HG02623 (cell line): ENCODE data around the gene BOLA1.
"Not testable (repeated sequence)": the region's sequence is repeated elsewhere in the genome, so short reads cannot be mapped to it uniquely, and the experiment has no call there.

Source experiments
- ATAC-seq: cut with Tn5 transposase; IDR thresholded peaks from one replicate; pipeline ENCODE4 v1.9.1; 2021; ENCODE audit warnings: moderate library complexity; ENCODE audit not compliant: unreplicated experiment

BOLA1 gene

DNA sequence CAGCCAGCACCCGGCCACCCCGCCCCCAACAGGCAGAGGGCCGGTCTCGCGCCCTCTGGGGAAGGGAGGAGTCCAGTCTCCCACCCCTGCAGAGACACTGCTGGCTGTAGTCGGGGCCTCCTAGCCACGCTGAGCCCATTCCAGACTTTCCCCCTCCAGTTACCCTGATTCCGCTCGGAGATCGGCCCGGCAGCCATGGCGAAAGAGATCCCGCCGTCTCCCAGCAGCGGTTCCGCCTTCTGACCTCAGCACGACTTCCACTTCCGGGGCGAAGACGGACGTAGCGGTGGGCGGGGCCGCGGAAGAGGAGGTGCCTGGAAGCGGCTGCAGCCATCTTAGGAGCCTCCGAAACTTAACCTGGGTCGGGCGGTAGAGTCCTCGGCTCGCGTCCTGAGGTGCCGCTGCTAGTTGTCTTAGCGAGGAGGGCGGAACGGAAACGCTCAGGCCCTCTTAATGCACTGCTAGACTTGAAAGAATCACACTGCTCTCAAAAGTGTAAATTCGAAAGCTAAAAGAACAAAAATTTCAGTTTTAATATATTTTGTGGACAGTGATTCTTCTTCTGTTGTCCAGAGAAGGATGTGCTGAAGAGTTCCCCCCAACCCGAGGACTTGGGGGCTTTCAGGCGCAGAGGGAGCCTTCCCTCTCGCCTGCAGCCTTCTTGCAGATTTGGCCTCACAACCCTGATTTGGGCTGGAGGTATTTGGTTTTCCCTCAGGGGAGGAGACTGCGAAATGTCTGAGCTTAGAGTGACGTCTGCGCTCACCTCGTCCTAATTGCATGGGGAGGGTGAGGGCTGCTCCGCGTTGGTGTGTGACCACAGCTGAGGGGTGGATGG is 28.4 kb downstream of the BOLA1 start, which contains the start of gene SF3B4:
Gene SF3B4 (minus strand): TSS at position 241 of the 838 bp plus-strand sequence. CDS start 44 bp downstream, at position 197.
- ATAC-seq, result peak; percentile 87

DNA sequence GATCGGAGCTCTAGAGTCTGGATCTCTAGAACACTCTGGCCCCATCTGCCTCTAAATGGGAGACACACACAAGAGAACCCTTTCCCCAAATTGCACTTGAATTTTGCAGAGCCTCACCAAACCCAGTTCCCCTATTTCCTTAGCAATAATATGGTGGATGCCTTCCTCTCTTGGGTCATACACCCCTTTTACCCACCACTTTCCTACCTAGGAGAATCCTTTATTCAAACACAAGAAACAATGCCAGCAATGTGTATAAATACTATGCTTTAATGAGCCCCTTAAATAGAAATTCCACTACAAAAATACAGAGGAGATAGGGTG is 29.0 kb downstream of the BOLA1 start:
- ATAC-seq, result no peak

DNA sequence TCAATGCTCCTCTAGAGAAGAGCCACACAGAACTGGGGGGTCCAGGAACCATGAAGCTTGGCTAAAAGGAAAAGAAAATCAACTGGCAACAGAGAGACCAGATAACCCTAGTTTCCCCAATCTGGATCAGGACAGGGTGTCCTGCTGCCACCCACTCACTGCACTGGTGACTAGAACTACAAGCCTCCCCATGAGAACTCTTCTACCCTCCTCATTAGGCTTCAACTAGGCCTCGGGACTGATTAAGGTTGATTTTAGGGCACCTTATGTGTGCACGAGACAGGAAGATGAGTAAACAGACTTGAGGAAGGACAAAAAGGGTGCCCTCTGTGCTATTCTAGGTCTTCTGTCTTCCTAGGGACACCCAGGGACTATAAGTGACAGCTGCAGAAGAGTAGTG is 30.5 kb downstream of the BOLA1 start:
- ATAC-seq, result no peak

DNA sequence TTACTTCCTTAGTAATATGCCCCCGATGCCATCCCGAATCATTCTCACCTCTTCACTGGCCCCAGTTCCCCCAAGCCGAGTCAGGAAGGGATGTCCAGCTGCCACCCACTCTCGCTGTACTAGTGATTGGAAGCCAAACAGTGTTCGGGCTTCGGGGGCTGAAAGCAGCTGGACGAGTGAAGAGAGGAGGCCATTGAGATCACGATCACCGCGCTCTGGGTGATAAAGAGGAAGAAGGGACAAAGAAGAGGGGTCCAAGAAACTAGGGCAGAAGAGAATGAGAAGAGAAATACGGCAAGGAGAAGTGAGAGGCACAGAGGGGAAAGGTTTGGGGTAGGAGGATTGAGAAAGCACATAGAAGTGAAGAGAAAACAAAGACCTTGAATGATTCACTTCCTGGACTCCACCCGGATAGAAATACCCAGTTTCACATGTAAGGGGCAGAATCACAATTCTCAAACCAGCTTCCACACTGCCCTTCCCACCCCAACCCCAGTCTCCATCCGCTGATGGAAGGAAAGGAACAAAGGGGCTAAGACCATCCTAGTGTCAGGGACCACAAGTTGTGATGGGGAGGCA is 31.9 kb downstream of the BOLA1 start:
- ATAC-seq, result no peak

DNA sequence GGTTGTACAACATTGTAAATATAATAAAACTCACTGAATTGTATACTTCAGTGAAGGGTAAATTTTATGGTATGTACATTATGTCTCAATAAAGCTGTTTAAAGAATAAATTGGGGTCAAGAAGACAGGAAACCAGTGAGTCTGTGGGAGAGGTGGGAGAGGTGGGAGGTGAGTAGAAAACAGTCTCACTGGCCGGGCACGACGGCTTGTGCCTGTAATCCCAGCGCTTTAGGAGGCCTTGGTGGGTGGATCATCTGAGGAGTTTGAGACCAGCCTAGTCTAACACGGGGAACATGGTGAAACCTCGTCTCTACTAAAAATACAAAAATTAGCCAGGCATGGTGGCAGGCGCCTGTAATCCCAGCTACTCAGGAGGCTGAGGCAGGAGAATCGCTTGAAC is 33.1 kb downstream of the BOLA1 start:
- no peak for ATAC-seq

DNA sequence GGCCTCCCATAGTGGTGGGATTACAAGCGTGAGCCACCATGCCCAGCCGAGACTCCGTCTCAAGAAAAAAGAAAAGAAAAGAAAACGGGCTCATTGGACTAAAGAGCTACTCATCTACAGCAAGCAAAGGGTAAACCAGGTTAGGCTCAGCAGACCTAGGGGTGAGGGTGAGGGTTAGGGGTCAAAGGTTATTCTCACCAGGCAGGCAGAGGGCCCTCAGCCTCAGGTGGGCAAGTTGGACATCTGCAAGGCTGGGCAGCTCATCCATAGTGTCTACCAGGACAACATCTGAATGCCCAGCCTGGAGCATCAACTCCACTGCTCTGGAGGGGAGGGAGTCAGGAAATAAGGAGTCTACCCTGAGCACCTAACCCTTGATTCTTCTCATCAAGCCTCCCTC is 33.8 kb downstream of the BOLA1 start:
- ATAC-seq, result no peak

DNA sequence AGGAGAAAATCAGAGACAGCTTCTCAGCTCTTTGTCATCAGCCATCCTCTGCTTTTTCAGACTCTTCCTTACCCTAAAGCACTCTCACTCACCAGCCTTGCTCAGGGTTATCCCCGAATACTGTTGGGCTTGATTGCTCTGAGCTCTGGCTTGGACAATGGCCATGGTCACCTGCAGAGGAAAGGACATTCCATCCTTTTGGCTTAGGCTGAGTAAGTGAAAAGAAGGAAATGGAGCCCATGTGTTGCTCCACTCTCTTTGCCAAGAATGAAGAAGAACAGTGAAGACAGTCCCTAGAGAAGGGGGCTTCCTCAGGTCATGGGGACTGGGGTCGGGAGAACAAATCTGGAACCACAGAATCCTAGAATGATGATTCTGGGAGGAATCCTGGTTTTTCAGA is 35.0 kb downstream of the BOLA1 start:
- no peak for ATAC-seq

DNA sequence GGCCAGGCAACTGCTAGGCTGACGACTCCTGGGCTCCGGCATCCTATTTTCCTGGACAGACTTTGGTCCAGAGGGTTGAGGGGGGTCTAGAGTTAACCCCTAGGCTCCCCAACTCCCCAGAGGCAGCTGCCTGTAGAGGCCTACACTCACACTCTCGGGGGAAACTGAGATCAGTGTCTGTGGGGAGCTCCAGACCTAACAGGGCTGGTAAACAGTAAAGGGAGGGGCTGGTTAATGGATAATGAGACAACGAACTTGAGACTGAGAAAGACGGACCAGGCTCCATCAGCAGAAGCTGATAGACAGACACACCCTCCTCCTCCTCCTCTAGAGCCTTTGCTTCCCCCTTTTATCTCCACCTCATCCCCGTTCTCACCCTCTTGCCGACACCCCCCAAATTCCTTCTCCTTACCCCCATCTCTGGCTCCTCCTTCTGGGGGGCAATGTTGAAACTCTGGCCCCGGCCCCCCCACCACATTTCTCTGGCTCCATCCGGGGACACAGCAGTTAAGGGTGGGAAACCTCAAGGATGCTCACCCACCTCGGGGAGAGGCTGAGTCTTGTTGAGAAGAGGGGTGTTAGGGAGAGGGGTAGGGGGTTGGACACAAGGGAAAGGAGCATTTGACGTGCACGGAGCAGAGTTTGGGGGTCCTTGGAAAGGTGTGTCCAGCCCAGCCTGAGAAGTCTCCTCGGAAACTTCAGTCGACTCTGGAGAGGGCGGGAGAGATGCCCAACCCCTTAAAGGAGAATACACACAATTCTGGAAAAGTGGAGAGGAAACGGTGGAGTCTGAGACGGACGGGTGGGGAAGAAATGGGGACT is 37.0 kb downstream of the BOLA1 start, which contains the start of gene MTMR11:
Gene MTMR11 (minus strand): TSS at position 710 of the 822 bp plus-strand sequence. CDS start 232 bp downstream, at position 478.
- no peak for ATAC-seq

DNA sequence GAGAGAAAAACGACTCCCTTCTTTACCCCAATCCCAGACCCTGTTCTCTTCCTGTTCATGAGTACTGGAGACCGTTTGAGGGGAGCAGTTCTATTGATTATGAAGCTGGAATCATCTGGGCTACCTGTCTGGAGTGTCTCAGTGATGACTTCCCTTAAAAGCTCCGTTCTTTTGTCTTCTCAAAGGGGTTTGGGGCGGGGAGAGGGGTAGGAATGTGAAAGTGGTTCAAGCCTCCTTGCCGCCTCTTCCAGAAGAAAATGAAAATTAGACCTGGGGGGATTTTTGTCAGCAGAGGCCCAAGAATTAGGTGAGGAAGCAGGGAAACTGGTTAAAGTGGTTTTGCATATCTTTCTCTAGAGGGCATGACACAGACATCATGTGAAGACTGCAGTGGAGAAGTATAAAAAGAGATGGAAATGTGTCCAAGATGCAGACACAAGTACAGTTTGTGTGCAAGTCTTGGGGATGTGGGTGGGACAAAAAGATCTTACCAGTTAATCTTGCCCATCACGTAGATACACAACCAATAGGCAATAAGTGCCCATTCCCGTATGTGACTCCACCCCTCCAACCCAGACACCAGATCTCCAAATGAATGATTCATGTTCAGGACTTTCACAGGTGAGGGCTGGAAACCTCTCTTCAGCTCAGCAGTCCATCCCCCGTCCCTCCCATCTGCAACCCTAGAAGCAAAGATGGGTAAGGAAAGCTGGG is 37.8 kb downstream of the BOLA1 start:
- ATAC-seq, result no peak

DNA sequence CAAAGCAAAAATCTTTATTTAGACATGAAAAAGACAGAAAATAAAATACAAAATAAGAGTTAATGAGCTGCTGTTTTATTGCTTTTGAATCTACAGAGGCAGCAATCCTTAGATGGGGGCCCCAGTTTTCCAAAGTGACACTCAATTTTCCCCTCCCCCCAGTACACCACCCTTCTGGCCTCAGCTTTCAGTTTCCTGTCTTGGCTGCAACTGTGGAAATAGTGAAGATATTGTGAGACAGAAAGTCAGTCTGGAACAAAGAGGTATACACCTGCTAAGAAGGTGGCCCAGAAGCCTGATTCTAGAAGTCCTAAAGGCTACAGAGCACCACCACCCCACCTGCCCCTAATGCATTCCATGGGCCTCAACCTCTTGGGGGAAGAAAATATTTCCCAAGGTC is 38.4 kb downstream of the BOLA1 start:
- ATAC-seq, result no peak

DNA sequence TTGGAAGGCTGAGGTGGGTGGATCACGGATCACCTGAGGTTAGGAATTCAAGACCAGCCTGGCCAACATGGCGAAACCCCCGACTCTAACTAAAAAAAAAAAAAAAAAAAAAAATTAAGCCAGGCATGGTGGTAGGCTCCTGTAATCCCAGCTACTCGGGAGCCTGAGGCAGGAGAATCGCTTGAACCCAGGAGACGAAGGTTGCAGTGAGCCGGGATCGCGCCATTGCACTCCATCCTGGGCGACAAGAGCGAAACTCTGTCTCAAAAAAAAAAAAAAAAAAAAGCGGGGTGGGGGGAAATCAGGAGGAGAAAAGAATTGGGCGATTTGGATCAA is 39.3 kb downstream of the BOLA1 start:
- ATAC-seq, result not testable (repeated sequence)

DNA sequence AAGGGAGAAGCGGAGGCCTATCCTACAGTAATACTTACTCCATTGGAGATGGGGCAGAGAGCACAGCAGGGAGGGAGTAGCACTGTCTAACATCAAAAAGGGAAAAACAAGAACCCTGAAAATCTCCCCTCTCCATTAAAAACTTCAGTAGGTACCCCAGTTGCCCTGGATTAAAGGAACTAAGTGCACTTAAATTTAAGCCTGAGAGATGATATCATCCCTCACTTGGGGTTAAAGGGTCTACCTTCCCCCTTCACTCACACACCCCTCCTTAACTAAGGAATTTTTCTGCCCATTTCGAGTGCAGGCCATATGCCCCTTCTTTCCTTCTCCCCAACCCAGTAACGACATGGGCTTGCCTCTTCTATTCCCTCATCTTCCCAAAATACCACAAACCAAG is 41.1 kb downstream of the BOLA1 start:
- ATAC-seq, result no peak

DNA sequence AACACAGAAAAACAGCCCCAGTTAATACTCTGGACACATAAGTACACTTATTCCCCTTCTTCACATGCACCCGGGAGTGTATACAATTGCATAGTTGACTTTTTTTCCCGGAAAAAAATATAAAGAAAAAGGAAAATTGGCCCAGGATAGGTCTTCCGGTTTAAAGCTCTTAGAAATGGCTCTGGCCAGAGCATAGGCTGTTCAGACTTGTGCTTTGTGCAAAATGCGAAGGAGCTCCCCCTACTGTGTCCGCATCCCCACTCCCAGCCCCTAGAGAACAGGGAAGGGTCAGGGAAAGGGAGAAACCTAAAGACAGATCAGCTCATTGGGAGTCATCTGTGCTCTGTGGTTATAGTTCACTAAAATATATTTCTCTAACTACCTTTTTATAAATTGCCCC is 42.8 kb downstream of the BOLA1 start:
- no peak for ATAC-seq

DNA sequence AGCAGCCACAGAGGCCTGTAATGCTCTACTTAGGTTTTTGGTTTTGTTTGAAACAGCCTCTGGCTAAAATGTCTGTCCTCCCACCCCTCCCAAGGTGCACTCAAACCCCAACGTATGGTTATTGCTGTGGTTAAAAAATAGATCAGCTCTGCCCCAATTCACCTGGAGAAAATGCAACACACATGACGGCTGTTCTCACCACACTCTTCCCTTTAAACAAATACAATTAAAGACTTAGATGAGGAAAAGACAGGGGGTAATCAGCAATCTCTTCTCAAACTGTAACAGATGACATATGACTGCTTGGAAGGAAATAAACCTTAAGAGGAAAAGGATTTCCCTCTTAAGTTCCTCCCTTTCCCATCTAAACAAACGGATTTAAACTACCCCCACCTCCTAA is 43.5 kb downstream of the BOLA1 start:
- no peak for ATAC-seq

DNA sequence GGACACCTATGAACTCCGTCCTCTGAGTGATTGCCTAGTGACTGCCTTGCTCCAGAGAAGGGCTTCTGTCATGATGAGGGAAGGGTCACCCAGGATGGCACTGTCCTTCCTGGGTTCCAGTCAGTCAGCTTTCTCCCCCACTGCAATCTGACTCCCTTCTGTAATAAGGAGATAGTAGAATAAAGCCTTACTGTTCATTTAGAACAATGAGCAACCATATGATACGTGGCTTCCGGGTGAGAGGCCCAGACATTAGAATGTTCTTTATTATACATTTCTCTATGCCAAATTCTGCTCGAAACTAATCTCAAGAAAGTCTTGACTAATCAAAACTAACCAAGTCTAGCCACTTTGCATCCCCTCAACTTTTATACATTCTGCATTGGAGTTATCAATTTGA is 45.8 kb downstream of the BOLA1 start:
- ATAC-seq, result no peak

DNA sequence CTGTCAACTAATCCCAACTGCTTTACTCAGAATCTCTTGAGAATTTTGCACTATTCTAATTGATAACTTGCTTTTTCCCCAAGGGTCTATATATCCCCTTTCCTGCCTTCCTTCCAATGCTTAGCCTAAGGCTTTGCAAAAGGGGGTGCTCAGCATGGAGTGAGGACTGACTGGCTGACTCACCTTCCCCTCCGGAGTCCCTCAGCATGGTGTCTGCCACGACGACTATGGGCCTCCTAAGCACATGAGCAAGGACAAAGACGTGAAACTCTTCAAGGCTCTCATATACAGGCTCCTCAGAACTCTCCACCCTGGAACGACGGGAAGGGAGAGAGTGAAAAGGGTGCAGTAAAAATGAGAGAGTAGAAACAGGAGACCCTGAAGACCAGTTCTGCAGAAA is 50.5 kb downstream of the BOLA1 start:
- ATAC-seq, result no peak
